MG63 (cell line): ENCODE results near the gene RCC2. TPM values are rescaled to one million over a fixed set of nuclear protein-coding genes. Genes with fewer than 3 reads are reported as not detected.

Experiments used
- DNase-seq: peaks from one replicate; pipeline ENCODE4 v3.0.0-alpha.2; 2020
- H3K27me3 ChIP-seq: fragments of 250-450 bp; sonication (Bioruptor Pico); 2 replicates; pipeline ENCODE4 v1.5.1; 2020; ENCODE audit warnings: mild to moderate bottlenecking, moderate library complexity
- H3K36me3 ChIP-seq: fragments of 250-450 bp; sonication (Bioruptor Pico); 2 replicates; pipeline ENCODE4 v1.5.1; 2020; ENCODE audit warnings: mild to moderate bottlenecking, moderate library complexity
- H3K4me3 ChIP-seq: fragments of 250-450 bp; sonication (Bioruptor Pico); 2 replicates; pipeline ENCODE4 v1.5.1; 2020; ENCODE audit warnings: mild to moderate bottlenecking, moderate library complexity
- H3K9me3 ChIP-seq: fragments of 250-450 bp; sonication (Bioruptor Pico); 2 replicates; pipeline ENCODE4 v1.5.1; 2020; ENCODE audit warnings: mild to moderate bottlenecking, moderate library complexity
- total RNA-seq: library from RNA; depleted of rRNA; stranded (reverse); fragments of >200 nt; shearing (Covaris generic); gene quantifications from 2 replicates; pipeline ENCODE4 v1.2.3, GENCODE V29; 2014; ENCODE audit warnings: low replicate concordance; rRNA removed

Gene RCC2
- total RNA-seq, 1 experiment from 2014 or later = 108 TPM

GRCh38 chr1:17365293-17365692, 74.2 kb downstream of the RCC2 start:
- no peaks in the 10 kb centered on the region for H3K9me3 ChIP-seq
- H3K27me3 ChIP-seq = no peaks in the 10 kb centered on the region
- no peak for DNase-seq
- no peak overlapping the region for H3K4me3 ChIP-seq
- no peaks in the 10 kb centered on the region for H3K36me3 ChIP-seq

- Histone ChIP-seq H3K27me3 (no peaks in the 10 kb centered on the region), H3K36me3 (no peaks in the 10 kb centered on the region), H3K9me3 (no peaks in the 10 kb centered on the region), H3K4me3 (no peak overlapping the region)
- DNase-seq = no peak
Observed at GRCh38 chr1:17363771-17364170, 75.7 kb downstream of the RCC2 start.

DNA sequence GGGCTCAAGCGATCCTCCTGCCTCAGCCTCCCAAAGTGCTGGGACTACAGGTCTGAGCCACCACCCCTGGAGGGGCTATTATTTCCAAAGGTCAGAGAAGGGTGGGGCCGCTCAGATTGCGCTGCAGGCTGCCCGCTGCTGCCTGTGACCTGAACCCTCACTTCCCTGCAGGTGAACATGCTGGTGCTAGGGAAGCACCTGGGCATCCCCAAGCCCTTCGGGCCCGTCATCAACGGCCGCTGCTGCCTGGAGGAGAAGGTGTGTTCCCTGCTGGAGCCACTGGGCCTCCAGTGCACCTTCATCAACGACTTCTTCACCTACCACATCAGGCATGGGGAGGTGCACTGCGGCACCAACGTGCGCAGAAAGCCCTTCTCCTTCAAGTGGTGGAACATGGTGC, 76.1 kb downstream of the RCC2 start:
- Histone ChIP-seq H3K9me3 (no peaks in the 10 kb centered on the region), H3K4me3 (no peak overlapping the region), H3K36me3 (no peaks in the 10 kb centered on the region), H3K27me3 (no peaks in the 10 kb centered on the region)
- no peak for DNase-seq

DNA sequence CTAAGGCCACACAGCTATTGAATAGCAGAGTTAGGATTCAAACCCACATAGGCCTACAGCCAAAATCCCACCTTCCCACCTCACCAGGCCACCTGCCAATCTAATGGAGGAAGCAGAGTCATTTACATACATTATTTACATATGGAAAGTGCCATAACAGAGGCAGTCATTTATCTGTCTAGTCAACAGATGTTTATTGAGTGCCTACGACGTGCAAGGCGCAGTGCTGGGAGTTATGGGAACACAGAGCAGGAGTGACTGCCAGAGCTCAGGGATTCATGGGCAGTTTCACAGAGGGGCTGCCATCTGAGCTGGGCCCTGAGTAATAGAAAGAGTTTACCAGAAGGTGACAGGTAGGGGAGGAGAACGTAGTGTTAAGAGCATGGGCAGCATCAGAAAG, 77.8 kb downstream of the RCC2 start:
- no peak for DNase-seq
- Histone ChIP-seq H3K4me3 (no peak overlapping the region), H3K9me3 (no peaks in the 10 kb centered on the region), H3K27me3 (no peaks in the 10 kb centered on the region), H3K36me3 (no peaks in the 10 kb centered on the region)

- no peaks in the 10 kb centered on the region for H3K27me3 ChIP-seq
- H3K4me3 ChIP-seq = no peak overlapping the region
- DNase-seq = no peak
Observed at GRCh38 chr1:17360272-17360956, 79.1 kb downstream of the RCC2 start.

GRCh38 chr1:17359808-17360207, 79.7 kb downstream of the RCC2 start:
- no peaks in the 10 kb centered on the region for H3K27me3 ChIP-seq
- no peaks in the 10 kb centered on the region for H3K9me3 ChIP-seq
- H3K4me3 ChIP-seq = no peak overlapping the region
- no peak for DNase-seq
- H3K36me3 ChIP-seq = no peaks in the 10 kb centered on the region

More at GRCh38 chr1:17360272-17360956, 79.1 kb downstream of the RCC2 start:
- Histone ChIP-seq H3K36me3 (no peaks in the 10 kb centered on the region), H3K9me3 (no peaks in the 10 kb centered on the region)

DNA sequence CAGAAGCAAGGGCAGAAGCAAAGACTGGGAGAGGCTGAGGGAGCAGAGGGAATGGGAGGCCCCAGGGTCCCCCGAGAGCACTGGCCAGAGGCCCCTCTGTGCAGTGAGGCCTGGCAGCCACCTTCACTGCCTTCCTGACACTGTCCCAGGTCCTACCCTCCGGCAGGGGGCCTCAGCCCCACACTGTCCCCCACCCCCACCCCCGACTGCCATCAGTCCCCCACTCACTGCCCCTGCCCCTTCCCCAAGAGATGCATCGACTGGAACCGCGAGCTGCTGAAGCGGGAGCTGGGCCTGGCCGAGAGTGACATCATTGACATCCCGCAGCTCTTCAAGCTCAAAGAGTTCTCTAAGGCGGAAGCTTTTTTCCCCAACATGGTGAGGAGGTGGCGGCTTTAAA, 80.4 kb downstream of the RCC2 start:
- no peaks in the 10 kb centered on the region for H3K27me3 ChIP-seq
- H3K36me3 ChIP-seq = no peaks in the 10 kb centered on the region
- no peak overlapping the region for H3K4me3 ChIP-seq
- no peak for DNase-seq
- H3K9me3 ChIP-seq = no peaks in the 10 kb centered on the region

GRCh38 chr1:17358557-17358956, 80.9 kb downstream of the RCC2 start:
- DNase-seq = no peak
- H3K27me3 ChIP-seq = no peaks in the 10 kb centered on the region
- no peaks in the 10 kb centered on the region for H3K36me3 ChIP-seq
- H3K9me3 ChIP-seq = no peaks in the 10 kb centered on the region
- no peak overlapping the region for H3K4me3 ChIP-seq

Other genes with a start within 250 kb of the RCC2 start
- 0.03 TPM in 1 of 2 replicates, not detected in the other for gene PADI1, start 234.5 kb downstream of the RCC2 start, total RNA-seq
- gene PADI3, start 190.6 kb downstream of the RCC2 start, total RNA-seq = 0.53 and 7.3 TPM in 2 replicates
- gene PADI4, start 131.5 kb downstream of the RCC2 start, total RNA-seq = not detected in 2 replicates
- not detected in 2 replicates for gene PADI6, start 67.5 kb downstream of the RCC2 start, total RNA-seq
- gene ARHGEF10L, start 100.0 kb upstream of the RCC2 start, total RNA-seq = 7.6 and 15.9 TPM in 2 replicates